Activated CD4-positive, CD25-positive, alpha-beta regulatory T cell treated with anti-CD3 and anti-CD28 coated beads, Interleukin-2, amount 50 U/mL, for 24 hours (primary cell): ENCODE results near the gene ASGR2.
A peak's percentile ranks its signal among the peaks of the same experiment; 100 is the strongest.
"Not testable (repeated sequence)": the region's sequence is repeated elsewhere in the genome, so short reads cannot be mapped to it uniquely, and the experiment has no call there.

ENCODE experiments used
- ATAC-seq, 2 donors: fragments of 150-1000 bp; cut with Tn5 transposase; one replicate each; pipeline ENCODE4 v1.10.0; 2021; ENCODE audit warnings: mild to moderate bottlenecking in 1 of 2, moderate library complexity in 1 of 2

ASGR2 gene

GRCh38 chr17:7114241-7114874, at the start of gene ASGR2:
ASGR2 (minus strand) TSS chr17:7114822; CDS start chr17:7114240, 582 bp downstream.
- ATAC-seq, result no peak

- ATAC-seq, result not testable (repeated sequence)
Measured at GRCh38 chr17:7159571-7159970, 44.9 kb upstream of the ASGR2 start.

DNA sequence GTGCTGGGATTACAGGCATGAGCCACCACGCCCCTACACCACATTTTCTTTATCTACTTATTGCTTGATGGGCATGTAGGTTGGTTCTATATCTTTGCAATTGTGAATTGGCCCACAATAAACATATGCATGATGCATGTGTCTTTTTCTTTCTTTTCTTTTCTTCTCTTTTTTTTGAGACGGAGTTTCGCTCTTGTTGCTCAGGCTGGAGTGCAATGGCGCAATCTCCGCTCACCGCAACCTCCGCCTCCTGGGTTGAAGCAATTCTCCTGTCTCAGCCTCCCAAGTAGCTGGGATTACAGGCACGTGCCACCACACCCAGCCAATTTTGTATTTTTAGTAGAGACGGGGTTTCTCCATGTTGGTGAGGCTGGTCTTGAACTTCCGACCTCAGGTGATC, 43.8 kb upstream of the ASGR2 start:
- not testable (repeated sequence) for ATAC-seq

GRCh38 chr17:7156342-7156940, 41.8 kb upstream of the ASGR2 start:
- ATAC-seq, result no peak

DNA sequence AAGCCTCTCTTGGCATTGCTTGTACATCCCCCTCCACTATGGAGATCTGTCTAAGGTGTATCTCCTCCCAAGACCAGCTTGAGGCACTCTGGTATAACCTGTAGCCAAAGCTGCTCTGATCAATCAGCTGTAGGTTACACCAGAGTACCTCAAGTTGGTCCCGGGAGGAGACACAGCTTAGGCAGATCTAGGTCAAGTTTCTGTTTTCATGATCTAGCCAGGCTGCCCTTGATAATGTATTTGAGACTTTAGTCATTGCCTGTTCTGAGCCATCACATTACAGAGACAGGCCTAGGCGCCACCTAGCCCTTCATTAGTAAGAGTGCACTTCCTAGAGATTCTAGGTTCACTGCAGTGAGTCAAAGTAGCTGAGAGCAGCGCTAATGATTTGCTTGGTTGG, 33.1 kb upstream of the ASGR2 start:
- ATAC-seq, result peak; percentile 35 to 62

DNA sequence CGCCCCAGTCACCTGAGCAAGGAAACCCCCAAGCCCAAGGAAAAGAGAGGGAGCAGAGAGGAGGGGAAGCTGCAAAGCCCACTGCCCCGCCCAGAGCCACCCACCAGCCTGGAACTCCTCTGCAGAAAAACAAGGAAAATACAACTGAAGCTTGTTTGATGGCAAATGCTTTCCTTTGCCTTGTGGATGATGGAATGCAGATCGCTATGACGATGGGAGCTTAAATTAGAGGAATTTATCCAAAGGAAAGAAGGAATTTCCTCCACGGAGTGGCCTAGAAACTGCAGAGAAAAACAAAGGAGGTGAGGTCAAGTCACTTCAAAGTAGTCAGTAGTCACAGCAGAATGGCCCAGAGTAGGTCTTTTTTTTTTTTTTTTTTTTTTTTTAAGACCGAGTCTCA, 31.5 kb upstream of the ASGR2 start:
- ATAC-seq, result no peak

GRCh38 chr17:7144213-7144612, 29.6 kb upstream of the ASGR2 start:
- ATAC-seq, result no peak

GRCh38 chr17:7141824-7142223, 27.2 kb upstream of the ASGR2 start:
- no peak for ATAC-seq

DNA sequence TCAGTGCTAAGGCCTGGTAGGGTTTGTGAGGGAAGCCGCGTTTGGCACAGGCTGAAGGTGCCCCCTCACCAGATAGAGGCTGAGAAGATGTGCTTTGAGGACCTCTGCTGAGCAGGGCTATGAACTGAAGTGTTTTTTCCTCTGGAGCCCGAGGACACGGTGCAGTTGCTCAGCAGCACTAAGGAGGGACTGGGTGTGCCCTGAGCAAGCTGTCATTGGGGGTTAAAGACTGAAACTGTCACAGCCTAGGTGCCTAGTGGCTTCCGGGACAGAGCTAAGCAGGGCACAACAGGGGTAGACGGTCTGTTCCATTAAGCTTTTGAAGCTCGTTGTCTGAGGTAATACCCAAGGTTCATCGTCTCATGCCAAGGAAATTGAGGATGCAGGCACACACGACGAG, 24.8 kb upstream of the ASGR2 start:
- ATAC-seq, result no peak

GRCh38 chr17:7138800-7139381, 24.3 kb upstream of the ASGR2 start:
- ATAC-seq, result no peak

DNA sequence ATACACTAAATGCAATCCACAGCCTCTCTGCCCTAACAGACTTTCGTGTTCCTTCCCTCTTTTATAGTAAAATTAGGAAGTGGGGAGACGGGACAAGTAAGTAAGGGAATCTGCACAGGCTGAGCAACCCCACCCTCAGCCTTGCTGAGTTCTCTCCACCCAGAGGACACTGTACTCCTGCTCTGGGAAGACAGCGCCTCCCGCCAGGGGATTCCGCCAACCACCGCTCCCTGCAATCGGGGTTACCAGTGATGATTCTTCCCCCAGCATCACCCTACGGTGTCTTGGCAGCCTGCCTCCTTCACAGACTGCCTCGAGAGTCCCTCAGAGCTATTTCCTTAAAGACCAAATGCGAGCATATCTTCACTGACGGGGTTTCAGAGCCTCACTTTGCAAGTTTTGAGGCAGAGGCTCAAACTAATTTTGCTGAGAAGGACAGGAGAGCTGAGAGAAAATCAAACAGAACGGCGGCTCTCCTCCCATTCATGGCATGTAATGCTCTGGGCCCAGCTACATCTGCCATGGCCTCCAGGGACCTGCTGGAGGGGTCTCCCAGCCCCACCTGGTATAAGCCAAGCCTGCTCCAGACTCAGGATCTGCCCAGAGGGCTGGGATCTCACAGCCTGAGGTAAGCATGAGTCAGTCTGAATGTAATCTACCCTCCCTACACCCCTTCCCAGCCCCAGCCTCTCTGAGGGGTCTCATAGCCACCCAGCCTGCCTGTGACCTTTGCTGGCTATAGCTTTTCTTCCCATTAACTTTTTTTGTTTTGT, 22.7 kb upstream of the ASGR2 start:
- ATAC-seq, result no peak

DNA sequence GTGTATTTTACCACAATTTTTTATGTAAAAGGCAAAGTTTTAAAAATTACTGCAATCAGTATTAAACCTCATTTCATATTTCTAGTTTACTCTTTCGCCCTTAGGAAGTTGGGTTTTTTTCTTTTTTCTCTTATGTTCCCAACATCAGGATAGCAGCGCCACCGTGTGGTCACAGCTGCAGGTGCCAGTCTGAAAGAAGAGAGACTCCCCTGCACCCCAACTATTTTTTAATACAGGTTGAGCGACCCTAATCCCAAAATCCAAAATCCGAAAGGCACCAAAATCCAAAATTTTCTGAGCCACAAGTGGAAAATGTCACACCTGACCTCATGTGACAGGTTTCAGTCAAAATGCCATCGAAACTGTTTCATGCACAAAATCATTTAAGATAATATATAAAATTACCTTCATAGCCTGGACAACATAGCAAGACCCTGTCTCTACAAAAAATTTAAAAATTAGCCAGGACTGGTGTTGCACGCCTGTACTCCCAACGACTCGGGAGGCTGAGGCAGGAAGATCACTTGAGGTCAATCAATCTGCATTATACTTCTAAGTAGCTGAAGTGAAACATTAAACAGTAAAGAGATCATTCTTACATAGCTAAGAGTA, 21.8 kb upstream of the ASGR2 start:
- no peak for ATAC-seq

GRCh38 chr17:7133916-7134315, 19.3 kb upstream of the ASGR2 start:
- ATAC-seq, result no peak

DNA sequence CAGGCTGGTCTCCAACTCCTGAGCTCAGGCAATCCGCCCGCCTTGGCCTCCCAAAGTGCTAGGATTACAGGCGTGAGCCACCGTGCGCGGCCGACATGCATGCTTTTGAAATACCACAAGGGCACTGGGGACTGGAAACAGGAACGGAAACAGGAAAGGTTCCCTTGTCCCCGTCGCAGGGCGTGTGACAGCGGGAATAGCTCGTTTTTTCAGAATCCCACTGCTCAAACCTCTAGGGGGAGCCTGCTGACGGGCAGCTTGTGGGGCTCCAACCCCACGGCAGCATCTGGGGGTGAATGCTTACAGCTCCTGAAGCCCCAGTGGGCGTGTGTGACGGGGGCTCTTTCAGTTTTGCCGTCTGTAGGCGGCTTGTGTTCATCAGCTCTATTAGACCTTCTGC, 18.8 kb upstream of the ASGR2 start:
- peak in 1 of 2 donors; percentile 24 for ATAC-seq

GRCh38 chr17:7132511-7133094, 18.0 kb upstream of the ASGR2 start:
- ATAC-seq, result peak; percentile 86 to 94

- ATAC-seq, result no peak
Measured at GRCh38 chr17:7131423-7131791, 16.8 kb upstream of the ASGR2 start.

DNA sequence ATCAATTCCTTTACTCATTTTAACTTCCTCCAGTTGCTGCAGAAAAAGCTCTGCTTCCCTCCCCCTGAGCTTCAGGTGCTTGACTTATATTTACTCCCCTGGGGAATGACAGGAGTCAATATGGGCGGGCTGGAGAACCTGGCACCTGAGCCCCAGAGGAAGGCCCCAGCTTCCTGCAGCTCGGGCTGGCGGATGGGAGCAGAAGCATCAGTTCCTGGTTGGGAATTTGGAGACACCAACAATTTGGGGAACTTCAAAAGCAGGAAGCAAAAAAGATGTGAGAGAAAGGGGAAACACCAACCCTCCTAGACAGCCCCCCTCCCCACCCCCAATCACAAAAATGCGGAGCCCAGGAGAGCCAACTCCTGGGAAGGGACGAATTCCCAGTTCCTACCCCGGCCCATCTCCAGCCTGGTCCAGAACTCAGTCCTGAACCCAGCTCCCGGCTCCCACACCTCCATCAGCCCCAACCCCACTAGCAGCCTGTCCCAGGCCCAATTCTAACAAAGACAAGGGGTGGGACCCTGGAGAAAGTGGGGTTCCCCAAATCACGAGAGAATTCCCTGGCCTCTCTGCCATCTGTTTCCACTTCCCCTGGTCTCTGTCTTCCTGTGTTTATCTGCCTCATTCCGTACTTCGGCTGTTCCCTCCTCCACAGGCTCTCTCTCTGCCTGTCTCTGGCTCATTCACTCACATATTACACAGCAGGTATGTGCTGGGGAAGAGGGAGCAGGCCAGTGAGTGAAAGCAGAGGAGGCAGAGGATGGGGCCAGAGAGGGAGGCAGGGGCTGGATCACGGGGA, 16.2 kb upstream of the ASGR2 start:
- no peak for ATAC-seq

- no peak for ATAC-seq
Measured at GRCh38 chr17:7129311-7129710, 14.7 kb upstream of the ASGR2 start.

DNA sequence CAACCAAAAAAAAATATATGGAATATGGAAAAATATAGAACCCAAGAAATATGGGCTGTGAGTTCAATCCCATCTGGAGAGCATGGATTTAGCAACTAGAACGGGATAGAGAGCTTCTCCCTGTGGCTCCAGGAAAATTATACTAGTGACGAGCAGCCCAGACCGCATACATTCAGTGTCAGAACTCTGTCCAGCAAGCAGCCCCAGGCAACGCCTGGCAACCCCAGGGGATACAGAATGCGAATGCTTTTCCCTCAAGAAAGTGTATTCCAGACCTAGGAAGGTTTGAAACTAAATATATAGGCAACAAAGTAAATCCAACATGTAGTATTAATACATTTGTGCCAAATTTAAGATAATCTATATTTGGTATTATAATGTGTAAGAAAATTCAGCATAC, 13.5 kb upstream of the ASGR2 start:
- no peak for ATAC-seq

DNA sequence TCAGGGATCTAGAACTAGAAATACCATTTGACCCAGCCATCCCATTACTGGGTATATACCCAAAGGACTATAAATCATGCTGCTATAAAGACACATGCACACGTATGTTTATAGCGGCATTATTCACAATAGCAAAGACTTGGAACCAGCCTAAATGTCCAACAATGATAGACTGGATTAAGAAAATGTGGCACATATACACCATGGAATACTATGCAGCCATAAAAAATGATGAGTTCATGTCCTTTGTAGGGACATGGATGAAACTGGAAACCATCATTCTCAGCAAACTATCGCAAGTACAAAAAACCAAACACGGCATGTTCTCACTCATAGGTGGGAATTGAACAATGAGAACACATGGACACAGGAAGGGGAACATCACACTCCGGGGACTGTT, 12.9 kb upstream of the ASGR2 start:
- ATAC-seq, result not testable (repeated sequence)

GRCh38 chr17:7126386-7126785, 11.8 kb upstream of the ASGR2 start:
- ATAC-seq, result not testable (repeated sequence)

DNA sequence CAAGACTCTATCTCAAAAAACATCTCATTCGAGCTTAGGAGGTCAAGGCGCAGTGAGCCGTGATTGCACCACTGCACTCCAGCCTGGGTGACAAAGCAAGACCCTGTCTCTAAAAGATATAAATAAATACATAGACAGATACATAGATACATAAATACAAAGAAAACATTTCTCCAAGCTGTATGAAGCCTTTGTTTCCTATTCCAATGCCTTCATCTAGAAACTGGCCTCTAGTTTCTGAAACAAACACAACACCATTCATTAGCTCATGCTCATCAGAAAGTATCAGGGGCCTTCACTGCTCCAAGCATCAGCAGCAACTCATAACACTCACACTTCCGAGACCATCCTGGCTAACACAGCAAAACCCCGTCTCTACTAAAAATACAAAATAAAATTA, 10.3 kb upstream of the ASGR2 start:
- ATAC-seq, result no peak
